ENCODE data around the gene UNC5CL. TPM values are rescaled to one million over a fixed set of nuclear protein-coding genes. Genes with fewer than 3 reads are reported as not detected.

The UNC5CL gene
- polyA plus RNA-seq, 1 donor (not counting 4 experiments of a cell fraction or from before 2014, with no cell fraction given), result 0.34 TPM

- Histone ChIP-seq H2AFZ (ENCODE audit: control insufficient read depth, low read length) (no peak overlapping the region), H3K4me3 (ENCODE audit: control insufficient read depth in 2 of 3, extremely low read depth in 1 of 3, insufficient read depth in 2 of 3, low read depth in 1 of 3, low read length in 3 of 3) (no peak overlapping the region), H3K27me3 (ENCODE audit: control insufficient read depth, extremely low read depth, insufficient read depth, low read length) (no peaks in the 10 kb centered on the region), H3K9ac (ENCODE audit: control insufficient read depth, extremely low read depth, insufficient read depth, low read length) (no peak overlapping the region), H3K27ac (ENCODE audit: control insufficient read depth, insufficient read depth, low read length) (no peak overlapping the region), H3K9me1 (ENCODE audit: control insufficient read depth, extremely low read depth, insufficient read depth, low read length) (no peaks in the 10 kb centered on the region), H3K79me2 (ENCODE audit: control insufficient read depth, insufficient read depth, low read length) (no peaks in the 10 kb centered on the region), H3K36me3 (ENCODE audit: control insufficient read depth in 2 of 2, extremely low read depth in 1 of 2, insufficient read depth in 2 of 2, low read length in 2 of 2) (no peaks in the 10 kb centered on the region), H3K4me1 (ENCODE audit: control insufficient read depth, extremely low read depth, insufficient read depth, low read length) (peaks cover 39% of the 10 kb centered on the region), H3K4me2 (ENCODE audit: control insufficient read depth, extremely low read depth, insufficient read depth, low read depth, low read length) (no peak overlapping the region), H3K9me3 (ENCODE audit: control insufficient read depth, low read depth, low read length) (peaks cover 2% of the 10 kb centered on the region), H4K20me1 (ENCODE audit: control insufficient read depth, extremely low read depth, insufficient read depth, low read length) (no peaks in the 10 kb centered on the region)
- no peak for DNase-seq (ENCODE audit: low read depth, low spot score)
- FAIRE-seq, result no peak
- TF ChIP-seq, protein P1, sequence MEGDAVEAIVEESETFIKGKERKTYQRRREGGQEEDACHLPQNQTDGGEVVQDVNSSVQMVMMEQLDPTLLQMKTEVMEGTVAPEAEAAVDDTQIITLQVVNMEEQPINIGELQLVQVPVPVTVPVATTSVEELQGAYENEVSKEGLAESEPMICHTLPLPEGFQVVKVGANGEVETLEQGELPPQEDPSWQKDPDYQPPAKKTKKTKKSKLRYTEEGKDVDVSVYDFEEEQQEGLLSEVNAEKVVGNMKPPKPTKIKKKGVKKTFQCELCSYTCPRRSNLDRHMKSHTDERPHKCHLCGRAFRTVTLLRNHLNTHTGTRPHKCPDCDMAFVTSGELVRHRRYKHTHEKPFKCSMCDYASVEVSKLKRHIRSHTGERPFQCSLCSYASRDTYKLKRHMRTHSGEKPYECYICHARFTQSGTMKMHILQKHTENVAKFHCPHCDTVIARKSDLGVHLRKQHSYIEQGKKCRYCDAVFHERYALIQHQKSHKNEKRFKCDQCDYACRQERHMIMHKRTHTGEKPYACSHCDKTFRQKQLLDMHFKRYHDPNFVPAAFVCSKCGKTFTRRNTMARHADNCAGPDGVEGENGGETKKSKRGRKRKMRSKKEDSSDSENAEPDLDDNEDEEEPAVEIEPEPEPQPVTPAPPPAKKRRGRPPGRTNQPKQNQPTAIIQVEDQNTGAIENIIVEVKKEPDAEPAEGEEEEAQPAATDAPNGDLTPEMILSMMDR (optimal IDR thresholded peaks at IDR 0.05 in 1 of 3, IDR thresholded peaks at IDR 0.05 in 1 of 3, conservative IDR thresholded peaks at IDR 0.05 in 1 of 3; ENCODE audit: extremely low read depth in 1 of 3, insufficient read depth in 2 of 3, low read length in 3 of 3), result no peak
- TF ChIP-seq EZH2 (IDR thresholded peaks at IDR 0.05; ENCODE audit: low read length), result no peak
- dilution Hi-C loops (cut with MboI; ENCODE audit: extremely low pct_ligation_motif_present, low sequenced_read_pairs), result no loop called here
Observed at GRCh38 chr6:41023114-41023513, 15.9 kb downstream of the UNC5CL start.

- Histone ChIP-seq H3K79me2 (ENCODE audit: control insufficient read depth, insufficient read depth, low read length) (no peaks in the 10 kb centered on the region), H2AFZ (ENCODE audit: control insufficient read depth, low read length) (no peak overlapping the region), H3K9ac (ENCODE audit: control insufficient read depth, extremely low read depth, insufficient read depth, low read length) (no peak overlapping the region), H4K20me1 (ENCODE audit: control insufficient read depth, extremely low read depth, insufficient read depth, low read length) (no peaks in the 10 kb centered on the region), H3K9me3 (ENCODE audit: control insufficient read depth, low read depth, low read length) (peaks cover 2% of the 10 kb centered on the region), H3K4me2 (ENCODE audit: control insufficient read depth, extremely low read depth, insufficient read depth, low read depth, low read length) (peak overlapping the region; percentile 39), H3K36me3 (ENCODE audit: control insufficient read depth in 2 of 2, extremely low read depth in 1 of 2, insufficient read depth in 2 of 2, low read length in 2 of 2) (no peaks in the 10 kb centered on the region), H3K9me1 (ENCODE audit: control insufficient read depth, extremely low read depth, insufficient read depth, low read length) (no peaks in the 10 kb centered on the region), H3K4me3 (ENCODE audit: control insufficient read depth in 2 of 3, extremely low read depth in 1 of 3, insufficient read depth in 2 of 3, low read depth in 1 of 3, low read length in 3 of 3) (no peak overlapping the region), H3K27ac (ENCODE audit: control insufficient read depth, insufficient read depth, low read length) (peak overlapping the region; percentile 16), H3K4me1 (ENCODE audit: control insufficient read depth, extremely low read depth, insufficient read depth, low read length) (peaks cover 30% of the 10 kb centered on the region), H3K27me3 (ENCODE audit: control insufficient read depth, extremely low read depth, insufficient read depth, low read length) (no peaks in the 10 kb centered on the region)
- peak; percentile 78 for FAIRE-seq
- TF ChIP-seq, protein P1 (optimal IDR thresholded peaks at IDR 0.05 in 1 of 3, IDR thresholded peaks at IDR 0.05 in 1 of 3, conservative IDR thresholded peaks at IDR 0.05 in 1 of 3; ENCODE audit: extremely low read depth in 1 of 3, insufficient read depth in 2 of 3, low read length in 3 of 3), result no peak
- no peak for TF ChIP-seq EZH2 (IDR thresholded peaks at IDR 0.05; ENCODE audit: low read length)
- dilution Hi-C loops (cut with MboI; ENCODE audit: extremely low pct_ligation_motif_present, low sequenced_read_pairs), result no loop called here
- no peak for DNase-seq (ENCODE audit: low read depth, low spot score)
Observed at GRCh38 chr6:41022294-41022693, 16.7 kb downstream of the UNC5CL start.

Data from keratinocyte (primary cell).